T-helper 2 cell (primary cell): Measurements from ENCODE around the gene SMIM45.

Experiments
- DNase-seq, 5 experiments: peaks; one replicate each; pipeline versions ENCODE4 v3.0.0 to v3.0.0-alpha.2; 2012 to 2022

SMIM45 gene

DNA sequence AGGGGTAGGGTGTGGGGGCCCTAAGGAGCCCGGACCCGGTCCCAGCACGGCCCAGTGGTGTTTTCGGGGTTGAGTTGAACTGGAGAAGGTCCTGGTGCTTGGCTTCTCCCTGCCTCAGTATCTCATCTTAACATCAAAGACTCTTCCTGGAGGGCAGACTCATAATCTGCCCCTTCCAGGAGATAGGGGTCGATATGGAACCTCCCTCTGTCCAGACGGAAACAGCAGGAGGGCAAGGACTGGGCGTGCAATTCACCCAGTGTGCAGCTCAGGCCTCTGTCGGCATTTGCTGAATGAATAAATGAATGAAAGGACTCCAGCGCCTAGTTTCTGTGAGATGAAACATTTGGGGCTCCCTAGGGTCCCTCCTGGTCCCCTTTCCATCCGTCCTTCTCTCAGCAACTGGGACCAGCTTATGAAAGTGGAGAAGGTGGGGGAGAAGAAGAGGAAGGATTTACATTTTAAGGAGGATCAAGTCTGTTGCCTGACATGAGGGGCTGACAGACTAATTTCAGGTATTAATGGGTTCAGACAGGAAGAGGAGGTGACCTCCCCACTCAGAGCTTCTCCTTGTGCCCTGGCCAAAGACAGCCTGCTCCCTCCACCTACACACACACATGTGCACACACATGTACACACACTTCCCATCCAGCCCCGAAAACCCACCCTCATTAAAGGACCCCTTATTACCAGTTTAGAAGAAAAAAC lies 36.0 kb upstream of the SMIM45 start:
- no peak for DNase-seq

DNA sequence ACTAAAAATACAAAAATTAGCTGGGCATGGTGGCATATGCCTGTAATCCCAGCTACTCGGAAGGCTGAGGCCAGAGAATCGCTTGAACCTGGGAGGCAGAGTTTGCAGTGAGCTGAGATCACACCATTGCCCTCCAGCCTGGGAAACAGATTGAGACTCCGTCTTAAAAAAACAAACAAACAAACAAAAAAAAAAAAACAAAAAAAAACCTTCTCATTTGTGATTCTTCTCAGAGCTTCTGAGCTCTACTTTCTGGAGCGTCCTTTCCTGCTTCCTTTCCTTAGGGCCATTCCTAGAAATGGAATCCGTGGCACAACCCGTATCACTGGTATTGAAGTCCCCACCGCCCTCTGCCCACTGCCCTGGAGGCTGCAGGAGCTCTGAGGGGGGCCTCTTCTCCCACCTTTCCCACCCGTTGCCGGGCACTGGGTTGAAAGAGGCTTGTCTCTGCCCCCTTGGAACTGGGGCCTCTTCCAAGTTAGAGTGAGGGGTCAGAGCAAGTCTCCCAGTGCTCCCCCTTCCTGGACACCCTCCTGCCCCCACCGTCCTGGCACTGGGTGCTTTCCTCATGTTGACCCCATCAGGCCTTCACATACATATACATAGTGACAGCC lies 35.1 kb upstream of the SMIM45 start:
- DNase-seq = no peak

DNA sequence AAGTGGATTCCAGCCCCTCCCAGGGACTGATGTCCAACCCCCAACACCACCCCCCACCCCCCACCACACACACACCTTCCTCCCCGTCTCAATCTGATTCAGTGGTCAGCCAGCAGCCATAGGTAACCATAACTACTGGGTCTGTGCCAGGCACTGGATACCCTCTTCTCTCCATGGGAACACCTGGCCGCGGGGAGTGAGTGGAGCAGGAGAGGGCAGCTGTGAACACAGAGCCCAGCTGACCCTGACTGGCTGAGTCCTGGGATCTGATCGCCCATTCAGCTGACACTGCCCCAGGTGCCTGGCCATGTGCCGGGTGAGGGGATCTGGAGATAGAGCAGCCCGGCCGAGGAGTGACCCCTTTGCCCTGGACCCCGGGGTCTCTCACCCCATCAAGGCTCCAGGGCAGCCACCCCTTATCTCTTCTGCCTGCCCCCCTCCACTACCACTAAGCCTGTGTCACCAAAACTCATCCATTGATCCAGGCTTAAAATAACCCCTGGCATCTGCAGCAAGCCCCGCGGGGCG lies 34.5 kb upstream of the SMIM45 start:
- no peak for DNase-seq

DNA sequence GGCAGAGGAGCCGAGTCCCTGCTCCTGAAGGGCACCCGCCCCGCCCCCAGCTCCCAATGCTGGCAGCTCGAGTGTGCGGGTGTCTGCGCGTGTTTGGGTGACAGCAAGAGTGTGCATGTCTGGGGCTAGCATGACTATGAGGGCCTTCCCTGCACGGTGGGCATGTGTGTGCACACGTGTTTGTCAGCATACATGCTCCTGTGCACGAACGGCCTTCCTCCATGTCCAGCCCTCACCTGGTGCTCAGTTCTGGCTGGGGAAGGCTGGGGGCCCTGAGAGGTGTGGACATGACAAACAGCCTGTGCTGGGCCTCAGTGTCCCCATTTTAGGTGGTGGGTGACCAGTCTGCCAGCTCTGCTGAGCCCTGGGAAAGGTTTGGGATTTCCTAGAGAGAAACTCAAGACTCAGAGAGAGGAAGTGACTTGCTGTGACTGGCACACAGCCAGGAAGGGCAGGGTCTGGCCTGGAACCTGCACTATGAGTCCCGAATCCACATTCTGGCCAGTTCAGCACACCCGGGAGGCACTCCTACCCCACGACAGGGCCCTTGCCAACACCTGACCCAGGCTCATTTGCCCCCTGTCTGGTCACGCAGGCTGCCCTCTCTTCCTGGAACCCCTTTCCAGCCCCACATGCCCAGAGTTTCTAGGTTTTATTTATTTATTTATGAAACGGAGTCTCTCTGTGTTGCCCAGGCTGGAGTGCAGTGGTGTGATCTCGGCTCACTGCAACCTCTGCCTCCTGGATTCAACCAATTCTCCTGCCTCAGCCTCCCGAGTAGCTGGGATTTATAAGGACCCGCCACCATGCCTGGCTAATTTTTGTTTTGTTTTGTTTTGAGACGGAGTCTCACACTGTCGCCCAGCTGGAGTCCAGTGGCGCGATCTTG lies 33.8 kb upstream of the SMIM45 start:
- no peak for DNase-seq

DNA sequence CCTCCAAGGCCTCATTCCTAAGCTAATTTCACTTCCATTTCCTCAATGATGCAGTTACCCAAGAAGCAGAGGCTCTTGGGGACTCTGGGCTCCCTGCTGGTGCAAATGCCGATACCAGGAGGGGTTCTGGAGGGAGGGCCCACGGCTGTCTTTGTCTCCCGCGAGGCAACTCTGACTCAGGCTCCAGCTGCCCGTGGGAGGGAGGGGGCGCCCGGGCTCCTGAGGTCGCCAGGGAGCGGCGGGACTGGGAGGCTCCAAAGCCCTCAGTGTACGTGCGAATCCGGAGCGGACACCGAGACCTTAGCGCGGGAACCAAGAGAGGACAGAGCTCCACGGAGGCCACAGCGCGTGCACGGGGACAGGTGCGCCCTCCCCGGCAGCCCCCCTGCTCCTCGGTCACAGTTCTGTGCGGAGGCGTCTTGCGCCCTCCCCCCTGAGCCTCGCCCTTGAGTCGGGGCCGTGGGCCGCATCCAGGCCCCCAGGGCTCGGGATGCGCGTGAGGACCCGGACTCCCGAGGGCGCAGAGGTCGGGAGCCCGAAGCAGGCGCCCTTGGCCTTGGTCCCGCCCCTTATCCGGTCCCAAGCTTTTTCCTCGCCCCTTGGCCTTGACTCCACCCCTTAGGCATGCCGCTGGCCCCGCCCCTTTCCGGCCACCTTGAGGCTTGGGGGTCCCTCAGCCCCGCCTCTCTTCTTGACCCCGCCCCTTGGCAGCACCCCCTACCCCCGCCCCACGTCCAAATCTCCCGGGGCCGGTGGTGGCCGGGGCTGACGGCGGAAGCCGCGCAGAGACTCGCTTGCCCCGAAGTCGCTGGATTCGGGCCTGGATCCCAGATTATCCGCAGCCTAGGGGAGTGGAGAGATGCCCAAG lies 32.4 kb upstream of the SMIM45 start:
- DNase-seq = peak in 2 of 5 experiments; percentile 18 to 20

DNA sequence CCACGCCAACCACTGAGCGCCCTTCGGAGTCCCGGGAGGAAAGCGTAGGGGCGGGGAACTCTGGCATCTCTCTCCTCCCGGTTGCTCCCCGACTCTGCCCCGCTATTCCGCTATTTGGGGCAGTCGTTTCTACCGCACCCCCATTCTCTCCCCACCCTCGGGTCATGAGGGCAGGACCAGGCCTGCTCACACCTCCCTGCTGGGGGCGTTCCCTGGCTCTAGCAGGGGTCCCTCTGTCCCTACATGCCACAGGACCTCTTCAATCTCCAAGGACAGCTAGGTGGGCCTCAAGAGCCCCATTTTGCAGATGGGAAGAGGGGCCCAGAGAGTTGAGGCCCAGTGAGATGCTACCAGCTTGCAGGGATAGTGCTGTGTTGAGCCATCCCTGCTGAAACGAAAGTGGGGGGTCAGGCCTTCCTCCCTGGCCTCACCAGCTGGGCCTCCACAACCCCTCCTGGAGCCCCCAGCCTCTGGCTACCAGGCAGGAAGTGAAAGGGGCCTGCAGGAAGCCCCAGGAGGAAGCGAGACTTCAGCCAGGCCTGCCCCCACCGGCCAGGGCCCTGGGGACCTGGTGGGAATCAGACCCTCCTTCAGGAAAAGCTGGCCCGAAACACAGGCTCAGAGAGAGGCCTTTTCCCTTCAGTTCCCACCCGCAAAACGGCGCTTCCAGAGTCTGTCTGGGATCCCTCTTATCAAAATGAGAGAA lies 31.5 kb upstream of the SMIM45 start:
- no peak for DNase-seq

DNA sequence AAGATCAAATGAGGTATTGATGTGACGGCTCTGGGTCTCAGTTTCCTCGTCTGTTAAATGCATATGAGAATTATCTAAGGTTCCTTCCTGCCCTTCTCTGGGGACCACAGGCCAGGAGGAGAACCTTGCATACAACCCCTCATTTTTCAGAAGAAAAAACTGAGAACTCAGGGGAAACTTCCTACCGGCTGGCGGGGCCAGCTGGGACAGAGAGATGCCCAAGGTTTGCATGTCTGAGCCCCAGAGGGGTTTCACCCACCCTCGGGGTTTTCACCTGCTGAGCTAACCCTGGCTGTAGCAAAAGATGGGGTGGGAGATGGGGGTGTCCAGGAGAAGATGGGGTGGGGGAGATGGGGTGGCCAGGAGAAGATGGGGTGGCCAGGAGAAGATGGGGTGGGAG lies 29.6 kb upstream of the SMIM45 start:
- no peak for DNase-seq

DNA sequence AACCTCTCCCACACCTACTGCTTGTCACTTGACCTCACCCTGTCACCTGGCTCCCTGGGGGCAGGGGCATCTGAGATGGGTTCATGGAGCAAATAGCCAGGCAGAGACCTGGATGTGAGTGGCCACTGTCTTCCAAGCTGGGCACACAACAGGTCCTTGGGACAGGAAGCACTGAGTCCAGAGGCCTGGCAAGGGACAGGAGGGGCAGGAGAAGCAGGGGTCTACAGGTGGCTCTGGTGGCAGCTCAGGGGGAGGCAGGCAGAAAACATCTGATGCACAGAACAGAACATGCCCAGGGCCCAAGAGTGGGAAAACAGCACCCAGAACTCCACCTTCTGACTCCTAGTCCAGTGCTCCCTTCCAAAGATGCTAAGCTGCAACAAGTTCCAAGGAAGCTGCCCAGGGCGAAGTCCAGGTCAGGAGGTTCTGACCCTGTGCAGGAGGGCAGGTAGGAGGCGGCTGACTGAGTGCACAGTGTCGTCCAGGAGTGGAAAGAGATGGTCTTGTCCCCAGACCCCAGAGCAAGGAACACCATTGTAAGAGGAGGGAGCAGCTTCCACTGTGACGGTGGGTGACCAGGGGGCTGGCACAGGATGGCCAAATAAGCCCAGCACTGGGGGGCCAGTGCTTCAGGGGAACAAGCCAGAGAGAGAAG lies 28.9 kb upstream of the SMIM45 start:
- no peak for DNase-seq

DNA sequence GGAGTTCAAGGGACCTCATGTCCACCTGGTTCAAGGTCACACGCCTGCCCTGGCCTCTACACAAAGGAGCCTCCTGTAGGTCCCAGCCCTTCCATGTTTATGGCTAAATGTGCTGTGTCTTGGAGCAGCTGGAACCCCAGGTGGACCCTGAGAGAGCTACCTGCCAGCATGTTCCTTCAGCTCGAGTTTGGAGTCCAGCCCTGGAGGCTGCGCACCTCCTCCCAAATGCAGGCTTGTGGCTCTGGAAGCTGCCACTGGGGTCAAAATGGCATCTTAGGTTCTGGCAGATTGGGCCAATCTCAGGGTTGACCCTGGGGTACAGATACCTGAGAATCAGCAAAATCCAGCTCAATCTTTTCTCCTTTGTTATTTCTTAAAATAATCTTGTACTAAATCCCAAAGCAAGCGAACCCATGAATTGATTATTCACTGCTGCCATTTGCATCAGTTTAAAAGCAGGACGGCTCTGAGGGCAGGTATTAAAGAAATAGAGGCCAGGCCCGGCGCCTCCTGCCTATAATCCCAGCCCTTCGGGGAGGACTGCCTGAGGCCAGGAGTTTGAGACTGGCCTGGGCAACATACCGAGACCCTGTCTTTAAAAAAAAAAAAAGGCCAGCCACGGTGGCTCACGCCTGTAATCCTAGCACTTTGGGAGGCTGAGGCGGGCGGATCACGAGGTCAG lies 28.2 kb upstream of the SMIM45 start:
- DNase-seq = no peak

DNA sequence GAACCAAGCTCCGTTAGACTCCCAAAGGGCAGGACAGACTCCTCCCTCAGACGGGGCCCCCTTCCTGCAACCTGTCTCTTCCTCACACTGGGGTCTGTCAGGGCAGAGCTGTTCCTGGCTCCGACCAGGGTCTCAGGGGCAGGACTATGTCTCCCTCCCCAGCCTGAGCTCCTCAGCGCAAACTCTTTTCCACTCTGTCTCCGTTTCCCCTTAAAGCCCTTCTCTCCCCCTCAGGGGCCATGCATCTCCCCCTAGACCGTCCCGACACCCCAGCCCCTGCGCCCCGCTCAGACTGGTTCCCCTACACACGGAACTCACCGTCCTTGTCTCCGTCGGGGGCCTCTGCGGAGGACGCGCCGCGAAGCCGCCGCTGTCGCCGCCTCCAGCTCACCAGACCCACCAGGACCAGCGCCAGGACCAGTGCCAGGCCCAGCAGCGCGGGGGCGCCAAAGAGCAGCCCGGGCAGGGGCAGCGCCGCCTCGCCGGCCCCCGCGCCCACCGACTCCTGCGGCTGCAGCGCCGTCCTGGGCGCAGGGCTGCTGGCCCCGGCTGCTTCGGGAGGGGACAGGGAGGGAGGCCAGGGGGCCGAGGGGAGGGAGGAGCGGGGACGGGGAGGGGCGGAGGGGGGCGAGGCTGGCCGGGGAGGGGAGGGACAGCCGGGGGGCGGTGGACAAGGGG lies 26.0 kb upstream of the SMIM45 start:
- DNase-seq = peak; percentile 59 to 72 (median 69)

DNA sequence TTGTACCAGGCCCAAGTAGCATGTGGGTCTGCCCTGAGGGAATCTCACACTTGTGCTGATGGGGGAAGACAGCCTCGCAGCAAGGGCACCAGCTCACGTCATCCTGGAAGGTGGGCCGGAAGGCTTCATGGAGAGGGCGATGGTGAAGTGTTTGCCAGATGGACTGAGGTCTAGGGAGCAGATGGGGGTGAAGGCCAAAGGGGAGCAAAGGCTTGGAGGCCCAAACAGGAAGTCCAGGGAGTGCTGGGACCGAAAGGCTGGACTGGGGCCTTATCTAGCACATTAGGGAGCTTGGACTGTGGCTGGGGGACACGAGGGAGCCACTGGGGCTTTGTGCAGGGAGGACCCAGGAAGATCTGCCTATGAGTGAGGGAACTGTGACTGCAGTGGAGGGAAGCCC lies 24.1 kb upstream of the SMIM45 start:
- DNase-seq = no peak

DNA sequence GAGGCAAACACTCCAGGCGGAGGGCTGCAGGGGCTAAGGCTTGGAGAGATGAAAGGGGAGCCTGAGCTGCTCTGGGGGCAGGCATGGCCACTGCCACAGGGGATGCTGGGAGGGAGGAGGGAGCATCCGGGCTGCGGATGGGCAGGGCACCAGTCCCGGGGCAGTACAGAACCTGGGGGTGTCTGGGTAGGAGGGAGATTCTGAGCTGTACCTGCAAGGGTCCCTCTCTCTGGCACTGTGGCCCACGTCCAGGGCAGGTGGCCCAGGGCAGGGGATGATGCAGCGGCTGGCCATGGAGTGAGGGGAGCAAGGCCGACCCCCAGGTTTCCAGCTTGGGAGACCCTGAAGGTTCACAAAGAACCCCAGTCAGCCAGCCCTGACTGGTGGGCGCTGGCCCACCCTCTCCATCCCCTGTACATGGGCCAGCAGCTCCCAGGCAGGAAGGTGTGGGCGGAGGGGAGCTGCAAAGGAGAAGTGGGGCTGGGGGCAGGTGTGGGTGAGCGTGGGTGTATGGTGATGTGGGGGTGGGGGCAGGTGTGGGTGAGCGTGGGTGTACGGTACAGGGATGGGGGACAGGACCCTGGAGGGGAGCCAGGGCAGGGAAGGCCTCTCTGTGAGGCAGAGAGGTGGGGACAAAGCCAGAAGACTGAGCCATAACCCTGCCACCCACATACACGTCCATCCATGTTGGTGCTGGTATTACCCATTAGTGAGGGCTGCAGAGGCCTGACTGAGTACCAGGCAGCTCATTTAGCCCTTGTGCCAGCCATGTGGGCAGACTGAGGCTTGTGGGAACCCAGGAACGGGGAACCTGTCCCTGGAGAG lies 23.1 kb upstream of the SMIM45 start:
- no peak for DNase-seq

DNA sequence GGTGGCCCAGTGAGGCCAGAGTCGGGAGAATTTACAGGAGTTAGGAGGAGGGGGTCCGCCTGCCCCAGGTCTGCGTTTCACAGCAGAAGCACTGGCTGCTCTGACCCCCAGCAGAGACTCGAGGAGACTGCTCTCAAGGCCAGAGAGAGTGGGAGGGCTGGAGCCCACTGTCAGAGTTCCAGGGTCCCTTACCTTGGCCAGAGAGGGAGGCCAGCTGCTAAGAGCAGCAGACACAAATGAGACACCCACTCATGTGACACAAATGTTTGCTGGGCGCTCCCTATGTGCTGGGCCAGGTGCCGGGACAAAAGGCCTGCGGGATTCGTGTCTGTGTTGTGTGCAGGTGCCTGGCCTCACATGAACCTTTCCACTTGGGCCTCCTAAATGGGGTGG lies 22.5 kb upstream of the SMIM45 start:
- no peak for DNase-seq

DNA sequence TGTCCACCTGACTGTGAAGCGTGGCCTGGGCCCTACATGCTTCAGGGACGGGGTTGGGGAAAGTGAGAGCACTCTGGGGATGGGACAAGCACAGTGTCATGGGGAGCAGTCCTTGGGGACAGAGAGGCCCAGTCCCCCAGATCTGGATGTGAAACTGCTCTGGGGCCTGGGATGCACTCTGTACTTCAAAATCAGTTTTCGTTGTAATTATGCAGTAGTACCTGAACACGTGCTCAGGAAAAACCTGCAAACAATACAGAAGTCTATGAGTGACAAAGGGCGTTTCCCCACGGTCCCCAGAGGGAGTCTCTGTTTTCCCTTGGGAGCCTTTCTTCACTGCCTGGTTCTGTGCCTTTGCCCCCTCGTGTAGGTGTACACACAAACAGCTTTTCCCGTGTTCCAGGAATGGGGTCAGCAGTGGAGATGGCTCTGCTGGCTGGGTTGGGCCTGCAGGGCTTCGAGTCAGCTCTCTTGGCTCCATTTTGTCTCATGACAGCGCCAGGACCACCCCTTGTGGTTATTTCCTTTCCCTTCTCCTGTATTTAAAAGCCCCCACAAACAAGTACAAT lies 20.2 kb upstream of the SMIM45 start:
- DNase-seq = no peak

DNA sequence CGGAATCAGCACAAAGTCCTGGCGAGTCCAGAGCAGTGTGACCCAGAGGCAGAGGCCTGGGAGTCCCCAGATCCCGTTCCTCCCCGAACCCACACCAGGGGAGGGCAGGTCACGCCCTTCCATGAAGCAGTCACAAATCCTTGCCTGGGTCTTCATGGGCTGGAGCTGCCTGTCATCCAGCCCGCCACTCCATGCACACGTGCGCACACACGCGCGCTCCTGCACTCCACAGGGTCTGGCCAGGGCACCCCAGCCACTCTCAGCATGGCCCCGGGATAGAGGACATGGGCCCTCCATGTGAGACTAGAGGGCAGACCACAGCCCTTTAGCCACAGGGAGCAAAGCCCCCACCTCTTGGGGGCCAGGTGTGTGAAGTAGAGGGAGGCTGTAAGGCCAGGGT lies 19.6 kb upstream of the SMIM45 start:
- no peak for DNase-seq

DNA sequence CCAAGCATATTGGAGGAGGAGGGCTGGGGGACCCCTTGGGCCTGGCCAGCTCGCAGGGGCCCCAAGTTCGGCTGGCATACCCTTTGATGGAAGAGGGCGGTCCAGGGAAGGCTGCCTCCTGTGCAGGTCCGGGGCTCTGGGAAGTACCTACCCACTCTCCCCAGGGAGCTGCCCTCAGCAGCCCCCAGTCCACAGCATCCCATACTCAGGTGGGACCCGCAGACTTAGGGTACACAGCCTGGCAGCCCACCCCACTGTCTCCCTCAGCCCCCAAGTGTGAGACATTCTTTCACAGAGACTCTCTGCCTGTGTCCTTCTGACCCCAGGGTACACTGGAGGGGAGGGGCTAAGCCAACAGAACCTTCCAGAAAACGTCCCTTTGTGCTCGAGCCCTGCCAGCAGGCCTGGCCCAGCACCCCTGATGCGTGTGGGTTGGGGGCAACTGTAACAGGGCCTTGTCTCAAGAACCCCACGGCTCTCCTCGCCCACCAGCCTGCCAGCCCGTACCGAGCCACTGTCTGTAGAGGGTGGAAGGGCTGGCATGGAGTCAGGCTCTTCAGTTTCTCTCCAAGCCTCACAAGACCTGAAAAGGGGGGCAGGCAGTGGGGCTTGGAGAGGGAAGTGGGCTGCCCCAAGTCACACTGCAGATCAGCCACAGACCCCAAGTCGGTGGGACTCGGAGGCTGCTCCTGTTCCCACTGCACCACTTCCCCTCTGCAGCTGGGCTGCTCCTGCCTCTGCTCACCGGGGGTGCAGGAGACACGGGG lies 18.4 kb upstream of the SMIM45 start:
- DNase-seq = no peak

DNA sequence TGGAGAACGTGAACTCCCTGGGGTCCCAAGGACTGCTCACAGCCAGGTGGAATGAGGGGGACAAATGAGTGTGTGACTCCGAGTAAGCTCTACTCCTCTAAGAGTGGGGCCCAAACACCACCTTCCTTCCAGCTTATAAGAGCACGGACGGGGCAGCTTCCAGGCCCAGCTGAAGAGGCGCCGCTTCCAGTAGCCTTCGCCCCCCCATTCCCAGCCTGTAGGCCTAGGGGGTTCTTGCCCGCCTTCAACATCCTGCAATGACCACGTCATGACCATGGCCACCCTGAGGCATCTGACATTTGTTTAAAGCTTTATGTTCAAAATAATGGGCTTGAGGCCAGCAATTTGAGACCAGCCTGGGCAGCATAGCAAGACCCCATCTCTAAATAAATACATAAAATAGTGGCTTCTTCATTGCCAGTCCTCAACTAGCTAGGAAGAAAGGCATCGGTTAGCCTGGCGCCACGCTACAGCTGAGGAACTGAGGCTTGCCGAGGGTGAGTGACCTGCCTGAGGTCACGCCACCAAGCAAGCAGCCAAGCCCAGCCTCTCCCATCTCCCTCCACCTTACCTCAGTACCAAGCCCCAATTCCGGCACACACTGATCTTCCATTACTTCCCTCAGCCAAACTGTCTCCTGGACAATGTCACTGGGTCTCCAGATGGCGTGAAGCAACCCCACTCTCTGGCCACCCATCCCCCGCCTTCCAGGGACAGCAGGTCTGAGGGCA lies 17.5 kb upstream of the SMIM45 start:
- no peak for DNase-seq
